Ramos (cell line): Measurements from ENCODE around the gene GOLGA6D.
"Not testable (repeated sequence)": the region's sequence is repeated elsewhere in the genome, so short reads cannot be mapped to it uniquely, and the experiment has no call there.

Experiments used
- in situ Hi-C: fragments of 300-500 bp; cut with MboI; formaldehyde crosslinking; loops from one replicate; pipeline ENCODE4 v1.14.3; 2022; ENCODE audit warnings: low sequenced_read_pairs; ENCODE audit not compliant: unreplicated experiment

GOLGA6D gene

DNA sequence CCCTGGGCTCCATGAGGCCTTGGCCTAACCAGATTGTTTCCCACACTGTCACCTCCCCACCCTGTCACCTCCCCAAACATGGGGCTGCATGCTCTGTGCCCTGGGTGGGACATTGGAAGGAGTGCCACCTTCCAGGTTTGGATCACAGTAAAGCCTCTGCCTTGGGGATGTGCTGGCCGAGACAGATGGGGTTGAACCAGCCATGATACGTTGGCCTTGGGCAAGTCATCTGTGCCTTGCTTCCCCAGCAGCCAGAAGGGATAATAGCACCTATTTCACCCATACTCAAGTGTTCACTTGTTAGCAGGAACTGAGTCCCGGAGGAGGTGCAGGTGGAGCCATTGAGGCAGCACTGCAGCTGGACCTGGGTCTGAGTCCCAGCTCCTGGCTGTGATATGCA, 7.0 kb upstream of the GOLGA6D start:
- in situ Hi-C loops: not testable (repeated sequence)

DNA sequence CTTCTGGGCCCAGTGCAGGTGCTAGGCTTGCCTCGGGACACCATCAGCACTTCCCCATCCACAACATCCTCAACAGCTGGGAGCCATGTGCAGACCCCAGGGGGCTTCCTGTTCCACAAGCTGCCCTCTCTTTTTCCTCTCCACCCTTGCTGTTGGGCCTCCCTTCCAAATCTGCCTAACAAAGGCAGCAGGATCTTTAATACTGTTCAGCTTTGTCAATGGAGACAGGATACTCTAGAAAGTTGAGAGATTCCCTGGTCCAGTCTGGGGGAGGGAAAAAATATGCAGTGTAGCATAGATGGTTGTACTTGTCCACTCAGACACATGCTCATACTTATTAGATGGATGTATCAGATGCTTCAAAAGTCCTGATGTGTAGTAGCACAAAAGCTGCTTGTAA, 4.1 kb upstream of the GOLGA6D start:
- in situ Hi-C loops: not testable (repeated sequence)

DNA sequence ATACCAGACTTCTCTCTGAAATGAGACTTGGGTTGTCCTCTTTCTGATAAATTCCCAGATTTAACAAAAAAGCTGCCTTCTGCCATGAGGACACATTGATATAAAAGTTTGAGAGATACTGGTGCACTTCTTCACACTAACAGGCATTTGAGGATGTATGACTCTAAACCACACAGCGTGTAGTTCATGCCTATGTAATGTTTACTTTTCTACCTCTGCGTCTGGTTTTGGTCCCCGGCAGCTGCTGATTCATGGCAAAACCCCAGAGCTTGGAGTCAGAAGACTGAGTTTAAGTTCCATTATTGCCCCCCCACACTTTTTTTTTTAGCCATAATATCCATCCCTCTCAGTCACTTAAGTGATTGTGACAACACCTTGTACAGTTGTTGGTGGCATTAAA, 1.5 kb downstream of the GOLGA6D start:
- in situ Hi-C loops: not testable (repeated sequence)

DNA sequence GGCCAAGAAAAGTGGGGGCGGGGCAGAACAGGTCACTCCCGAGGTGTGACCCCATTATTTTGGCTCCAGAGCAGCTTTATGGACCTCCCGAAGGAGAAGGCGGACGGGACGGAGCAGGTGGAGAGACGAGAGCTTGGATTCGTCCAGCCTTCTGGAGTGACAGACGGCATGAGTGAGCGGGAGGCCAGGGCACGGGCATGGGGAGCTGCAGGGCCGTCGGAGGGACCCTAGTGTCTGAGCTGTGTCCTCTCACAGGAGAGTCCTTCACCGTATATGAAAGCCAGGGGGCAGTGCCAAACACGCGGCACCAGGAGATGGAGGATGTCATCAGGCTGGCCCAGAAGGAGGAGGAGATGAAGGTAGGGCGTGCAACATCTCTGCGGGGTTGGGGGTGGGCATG, 11.0 kb downstream of the GOLGA6D start:
- in situ Hi-C loops: not testable (repeated sequence)

- in situ Hi-C loops: not testable (repeated sequence)
Observed at GRCh38 chr15:75298541-75299310, 16.1 kb downstream of the GOLGA6D start.

DNA sequence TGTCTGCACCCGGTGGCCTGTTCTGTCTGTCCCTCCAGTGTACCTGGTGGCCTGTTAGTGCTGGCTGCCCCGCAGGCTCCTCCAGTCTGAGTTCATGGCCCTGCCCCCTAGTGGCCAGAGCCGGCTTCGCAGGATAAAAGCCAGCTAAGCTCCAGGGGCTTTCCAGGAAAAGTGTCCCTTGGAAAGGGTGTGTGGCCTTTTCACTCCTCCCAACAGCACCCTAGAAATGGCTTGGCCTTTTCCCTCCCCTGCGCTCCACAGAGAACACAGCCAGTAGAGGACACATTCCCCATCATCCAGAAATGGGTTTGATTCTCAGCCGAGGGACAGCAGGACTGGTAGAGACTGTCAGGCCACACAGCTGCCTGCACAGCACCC, 16.7 kb downstream of the GOLGA6D start:
- in situ Hi-C loops: not testable (repeated sequence)

DNA sequence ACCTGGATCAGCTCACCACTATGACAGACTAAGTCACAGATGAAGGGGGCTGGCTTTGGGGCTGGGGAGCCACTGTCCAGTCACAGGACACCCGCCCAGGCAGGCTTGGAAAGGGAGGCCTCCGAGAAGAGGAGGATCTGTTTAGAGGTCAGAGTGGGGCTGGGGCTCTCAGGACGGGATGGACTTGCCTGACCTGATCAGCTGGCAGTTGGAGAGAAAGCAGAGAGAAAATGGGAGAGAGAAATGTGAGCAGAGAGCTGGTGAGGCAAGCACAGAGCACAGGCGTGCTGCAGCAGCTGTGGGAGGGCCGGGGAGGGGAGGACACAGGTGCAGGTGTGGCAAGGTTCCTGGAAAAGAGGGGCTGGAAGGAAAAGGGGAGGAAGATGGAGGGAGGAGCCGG, 17.4 kb downstream of the GOLGA6D start:
- in situ Hi-C loops: not testable (repeated sequence)

DNA sequence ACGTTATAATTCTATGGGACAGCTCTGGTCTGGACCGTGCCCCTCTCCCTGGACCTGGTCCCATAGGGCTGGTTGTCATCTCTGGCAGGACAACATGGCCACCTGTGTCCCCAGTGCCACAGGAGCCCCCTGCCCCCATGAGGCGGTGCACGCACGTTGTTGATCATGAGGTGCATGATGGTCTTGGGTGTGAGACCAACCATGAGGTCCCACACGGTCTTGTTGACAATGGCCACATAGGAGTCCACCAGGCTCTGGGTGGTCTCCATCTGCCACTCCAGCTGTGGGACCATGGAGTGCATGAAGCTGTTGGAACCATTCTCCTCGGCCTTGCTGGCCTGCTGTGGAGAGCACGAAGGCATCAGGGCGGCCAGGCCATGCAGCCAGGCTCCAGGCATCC, 19.7 kb downstream of the GOLGA6D start:
- in situ Hi-C loops: no loop called here

- in situ Hi-C loops: not testable (repeated sequence)
Observed at GRCh38 chr15:75302753-75303152, 20.1 kb downstream of the GOLGA6D start.

- in situ Hi-C loops: no loop called here
Observed at GRCh38 chr15:75306188-75306587, 23.6 kb downstream of the GOLGA6D start.

GRCh38 chr15:75307778-75308390, 25.2 kb downstream of the GOLGA6D start:
- in situ Hi-C loops: no loop called here

DNA sequence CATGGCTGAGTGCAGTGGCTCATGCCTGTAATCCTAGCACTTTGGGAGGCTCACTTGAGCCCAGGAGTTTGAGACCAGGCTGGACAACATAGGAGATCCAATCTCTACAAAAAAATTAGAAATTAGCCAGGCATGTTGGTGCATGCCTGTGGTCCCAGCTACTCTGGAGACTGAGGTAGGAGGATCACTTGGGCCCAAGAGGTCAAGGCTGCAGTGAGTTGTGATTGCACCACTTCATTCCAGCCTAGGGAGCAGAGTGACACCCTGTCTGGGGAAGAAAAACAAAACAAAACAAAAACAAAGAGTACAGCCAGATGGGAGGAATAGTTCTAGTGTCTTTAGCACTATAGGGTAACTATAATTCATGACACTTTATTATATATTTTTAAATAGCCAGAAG, 27.1 kb downstream of the GOLGA6D start:
- in situ Hi-C loops: no loop called here

- in situ Hi-C loops: not testable (repeated sequence)
Observed at GRCh38 chr15:75312548-75312947, 29.9 kb downstream of the GOLGA6D start.

DNA sequence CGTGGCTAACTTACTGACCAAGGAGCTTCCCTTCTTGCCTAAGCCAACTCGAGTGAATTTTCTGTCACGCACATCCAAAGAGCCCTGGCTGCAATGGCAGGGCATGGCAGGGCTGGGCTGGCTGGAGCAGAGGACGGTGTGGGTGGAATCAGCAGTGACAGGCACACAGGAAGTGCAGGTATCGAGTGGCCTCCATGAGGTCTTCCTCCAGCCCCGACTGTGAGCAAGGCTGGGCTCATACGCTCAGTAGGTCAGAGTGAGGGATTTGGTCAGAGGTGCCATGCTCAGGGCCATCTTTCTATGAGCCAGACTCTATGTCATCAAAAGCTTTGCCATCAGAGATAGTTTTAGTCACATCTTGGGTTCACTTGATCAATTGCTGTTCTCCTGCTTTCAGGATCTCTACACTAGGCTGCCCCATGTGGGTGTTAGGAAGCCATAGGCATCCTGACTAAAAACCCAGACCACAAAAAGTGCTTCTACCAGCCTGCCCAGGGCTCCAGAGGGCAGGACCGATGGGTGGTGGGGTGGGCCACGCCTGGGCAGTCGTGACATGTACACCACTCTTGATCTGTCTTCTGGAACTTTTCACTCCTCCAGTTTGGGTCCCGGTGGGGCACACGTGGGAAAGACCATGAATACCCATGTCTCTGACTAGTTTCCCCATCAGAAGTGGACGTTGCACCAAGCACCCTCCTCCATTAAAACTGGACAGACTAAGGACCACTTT, 30.6 kb downstream of the GOLGA6D start:
- in situ Hi-C loops: no loop called here

DNA sequence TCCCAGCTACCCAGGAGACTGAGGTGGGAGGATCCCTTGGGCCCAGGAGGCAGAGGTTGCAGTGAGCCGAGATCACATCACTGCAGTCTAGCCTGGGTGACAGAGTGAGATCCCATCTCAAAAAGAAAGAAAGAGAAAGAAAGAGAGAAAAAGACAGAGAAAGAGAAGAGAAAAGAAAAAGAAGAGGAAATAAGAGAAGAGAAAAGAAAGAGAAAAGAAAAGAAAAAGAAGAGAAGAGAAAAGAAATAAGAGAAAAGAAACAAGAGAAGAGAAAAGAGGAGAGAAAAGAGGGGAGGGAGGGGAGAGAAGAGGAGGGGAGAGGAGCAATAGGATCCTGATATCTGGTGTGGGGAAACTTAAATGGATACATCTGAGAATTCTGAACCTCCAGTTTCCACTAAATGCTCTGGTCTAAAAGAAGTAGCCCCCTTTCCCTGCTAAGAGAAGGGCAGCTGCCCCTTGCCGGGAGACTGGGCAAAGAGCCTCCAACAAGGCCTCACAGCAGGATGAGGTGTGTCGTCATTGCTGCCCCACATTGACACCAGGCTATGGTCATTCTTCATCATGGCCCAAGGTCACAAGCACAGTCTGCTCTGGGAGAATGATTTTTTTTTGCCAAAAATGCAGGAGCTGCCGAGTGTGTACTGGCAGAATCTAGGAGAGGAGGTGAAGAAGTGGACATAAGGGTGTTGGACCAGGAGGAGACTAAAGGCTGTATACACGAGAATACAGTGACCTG, 32.1 kb downstream of the GOLGA6D start:
- in situ Hi-C loops: no loop called here

DNA sequence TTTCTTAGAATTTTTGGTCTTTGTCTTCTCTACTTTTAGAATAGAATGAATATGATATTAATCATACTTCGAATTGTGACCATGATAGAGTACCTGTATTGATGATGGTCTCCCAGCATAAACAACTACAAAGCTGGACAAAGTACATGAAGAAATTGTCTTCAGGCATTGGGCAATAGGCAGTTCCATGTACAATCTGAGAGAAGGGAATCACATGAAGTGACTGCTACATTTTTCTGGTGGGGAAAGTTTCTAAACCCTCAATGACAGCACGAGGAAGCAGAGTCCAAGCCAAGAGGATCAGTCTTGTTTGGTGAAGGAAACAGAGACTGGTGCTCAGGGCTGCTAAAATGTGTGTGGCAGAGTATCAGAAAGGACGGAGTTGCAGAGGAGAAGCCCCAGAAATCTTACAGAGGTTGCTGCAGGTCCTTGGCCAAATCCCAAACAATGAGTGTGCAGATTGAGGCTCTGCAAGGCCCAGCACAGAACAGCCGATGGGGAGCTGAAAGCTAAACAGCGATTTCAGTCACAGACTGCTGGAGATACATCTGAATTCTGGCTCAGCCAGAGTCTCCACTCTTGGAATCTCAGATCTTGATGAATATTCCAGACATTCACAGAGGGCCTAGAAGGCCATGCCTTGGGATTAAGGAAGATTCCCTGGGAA, 36.7 kb downstream of the GOLGA6D start:
- in situ Hi-C loops: not testable (repeated sequence)

- in situ Hi-C loops: no loop called here
Observed at GRCh38 chr15:75321711-75322110, 39.1 kb downstream of the GOLGA6D start.

DNA sequence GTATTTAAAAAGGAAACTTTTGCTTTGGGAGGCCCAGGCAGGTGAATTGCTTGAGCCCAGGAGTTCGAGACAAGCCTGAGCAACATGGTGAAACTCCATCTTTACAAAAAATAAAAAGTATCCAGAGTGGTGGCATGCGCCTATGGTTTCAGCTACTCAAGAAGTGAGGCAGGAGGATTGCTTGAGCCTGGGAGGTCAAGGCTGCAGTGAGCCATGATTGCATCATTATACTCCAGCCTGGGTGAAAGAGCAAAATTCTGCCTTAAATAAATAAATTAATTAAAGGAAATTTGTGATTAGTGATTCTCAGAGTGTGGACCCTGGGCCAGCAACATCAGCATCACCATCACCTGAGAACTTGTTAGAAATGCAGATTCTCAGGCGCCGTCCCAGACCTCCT, 43.3 kb downstream of the GOLGA6D start:
- in situ Hi-C loops: loop anchor here (25.0 kb wide), 1 partner anchor 539 kb away; the partner anchor contains the start of gene CSK

- in situ Hi-C loops: loop anchor here (25.0 kb wide), 1 partner anchor 540 kb away; the partner anchor contains the start of gene CSK
Observed at GRCh38 chr15:75327005-75327404, 44.4 kb downstream of the GOLGA6D start.

DNA sequence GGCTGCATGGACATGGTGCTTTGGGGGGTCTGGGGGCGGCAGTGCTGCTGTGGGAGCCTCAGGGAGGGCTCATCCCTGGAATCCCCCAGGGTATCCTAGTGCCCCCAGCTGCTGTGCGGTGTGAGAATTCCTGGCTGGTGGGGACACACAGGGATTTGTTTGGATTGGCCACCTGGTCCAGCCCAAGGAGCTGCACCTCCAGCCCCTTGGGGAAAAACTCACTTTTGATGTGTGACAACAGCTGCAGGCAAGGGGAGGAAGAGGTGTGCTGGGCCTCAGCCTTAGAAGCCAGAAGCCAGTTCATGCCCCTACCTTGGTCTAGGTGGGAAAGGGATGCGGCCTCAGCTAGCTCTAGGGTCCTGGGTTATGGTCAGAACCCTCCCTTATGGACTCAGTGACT, 44.9 kb downstream of the GOLGA6D start:
- in situ Hi-C loops: loop anchor here (25.0 kb wide), 1 partner anchor 540 kb away; the partner anchor contains the start of gene CSK
